Measurements from ENCODE around the gene ARHGEF11.

ARHGEF11 gene

DNA sequence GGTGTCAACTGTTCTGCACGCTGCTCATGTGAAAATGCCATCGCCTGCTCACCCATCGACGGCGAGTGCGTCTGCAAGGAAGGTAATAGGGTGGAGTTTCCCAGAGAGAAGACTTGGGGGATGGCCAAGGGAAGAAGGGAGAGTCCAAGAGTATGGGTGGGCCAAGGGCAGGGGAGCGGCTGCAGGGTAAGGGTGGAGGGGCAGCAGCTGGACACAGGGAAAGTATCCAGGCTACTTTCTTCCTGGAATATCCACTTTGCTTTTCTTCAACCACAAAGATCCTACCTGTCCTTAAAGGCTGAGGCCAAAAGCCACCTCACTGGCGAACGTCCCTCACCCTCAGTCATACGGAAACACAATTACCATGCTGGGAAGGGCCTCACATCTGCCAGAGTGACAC is 136.6 kb downstream of the ARHGEF11 start:
- DNase-seq (ENCODE audit: low read depth): no peak

DNA sequence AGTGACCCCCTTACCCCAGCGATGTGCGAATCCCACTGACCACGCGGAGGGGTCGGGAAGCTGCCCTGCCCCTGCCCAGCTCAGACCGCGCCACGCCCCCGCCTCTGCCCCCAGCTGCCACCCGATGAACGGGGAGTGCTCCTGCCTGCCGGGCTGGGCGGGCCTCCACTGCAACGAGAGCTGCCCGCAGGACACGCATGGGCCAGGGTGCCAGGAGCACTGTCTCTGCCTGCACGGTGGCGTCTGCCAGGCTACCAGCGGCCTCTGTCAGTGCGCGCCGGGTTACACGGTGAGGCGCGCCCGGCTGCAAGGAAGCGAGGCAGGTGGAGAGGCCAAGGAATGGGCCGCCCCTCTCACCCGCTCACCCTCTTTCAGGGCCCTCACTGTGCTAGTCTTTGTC is 137.0 kb downstream of the ARHGEF11 start:
- DNase-seq (ENCODE audit: low read depth): no peak

DNA sequence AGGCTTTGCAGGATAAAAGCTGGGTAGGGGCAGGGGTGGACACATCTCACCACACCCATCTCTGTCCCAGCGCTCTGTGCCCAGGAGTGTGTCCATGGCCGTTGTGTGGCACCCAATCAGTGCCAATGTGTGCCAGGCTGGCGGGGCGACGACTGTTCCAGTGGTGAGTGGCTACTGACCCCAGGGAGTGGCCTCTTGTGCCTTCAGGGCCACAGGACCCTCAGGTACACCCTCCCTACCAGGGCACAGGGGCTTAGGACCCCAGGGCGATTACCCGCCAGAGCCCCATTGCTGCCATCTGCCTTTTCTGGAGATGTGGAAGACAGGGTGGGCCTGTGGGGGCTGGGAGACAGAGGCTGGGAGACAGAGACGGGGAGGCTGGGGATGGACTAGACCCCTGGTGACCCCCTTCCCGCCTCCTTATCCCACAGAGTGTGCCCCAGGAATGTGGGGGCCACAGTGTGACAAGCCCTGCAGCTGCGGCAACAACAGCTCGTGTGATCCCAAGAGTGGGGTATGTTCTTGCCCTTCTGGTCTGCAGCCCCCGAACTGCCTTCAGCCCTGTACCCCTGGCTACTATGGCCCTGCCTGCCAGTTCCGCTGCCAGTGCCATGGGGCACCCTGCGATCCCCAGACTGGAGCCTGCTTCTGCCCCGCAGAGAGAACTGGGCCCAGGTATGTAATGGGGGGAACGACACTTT is 139.2 kb downstream of the ARHGEF11 start:
- no peak for DNase-seq (ENCODE audit: low read depth)

DNA sequence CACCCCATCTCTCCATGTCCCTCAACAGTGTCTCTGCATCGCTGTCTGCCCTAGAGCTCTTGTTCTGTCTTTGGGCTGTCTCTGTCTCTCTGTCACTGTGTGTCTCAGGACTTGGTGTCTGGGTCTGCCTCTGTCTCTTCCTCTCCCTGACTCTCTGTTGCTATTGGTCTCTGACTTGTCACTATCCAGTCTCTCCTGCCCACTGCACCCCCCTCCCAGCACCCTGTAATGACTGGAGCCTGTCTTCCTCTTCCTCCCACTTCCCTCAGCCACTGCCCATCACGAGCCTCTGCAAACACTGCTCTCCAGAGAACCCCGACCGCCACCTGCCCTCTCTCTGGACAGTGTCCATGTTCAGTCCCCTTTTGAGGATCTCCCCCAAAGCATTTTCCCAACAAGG is 139.9 kb downstream of the ARHGEF11 start:
- DNase-seq (ENCODE audit: low read depth): no peak

DNA sequence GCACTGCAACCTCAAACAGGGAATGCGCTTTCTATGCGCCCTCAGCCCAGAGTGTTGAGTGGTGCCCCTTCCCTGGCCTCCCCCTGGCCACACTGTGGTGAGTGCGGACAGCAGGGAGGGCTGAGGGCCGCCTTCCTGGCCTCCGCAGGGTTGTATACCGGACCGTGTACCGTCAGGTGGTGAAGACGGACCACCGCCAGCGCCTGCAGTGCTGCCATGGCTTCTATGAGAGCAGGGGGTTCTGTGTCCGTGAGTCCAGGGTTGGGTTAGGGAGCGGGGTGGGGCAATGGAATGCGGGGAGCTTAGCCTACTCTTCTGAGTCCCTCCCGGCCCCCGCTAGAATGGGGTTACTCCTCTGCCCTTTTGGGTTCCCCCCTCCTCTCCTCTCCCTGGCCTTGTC is 140.4 kb downstream of the ARHGEF11 start:
- DNase-seq (ENCODE audit: low read depth): no peak

DNA sequence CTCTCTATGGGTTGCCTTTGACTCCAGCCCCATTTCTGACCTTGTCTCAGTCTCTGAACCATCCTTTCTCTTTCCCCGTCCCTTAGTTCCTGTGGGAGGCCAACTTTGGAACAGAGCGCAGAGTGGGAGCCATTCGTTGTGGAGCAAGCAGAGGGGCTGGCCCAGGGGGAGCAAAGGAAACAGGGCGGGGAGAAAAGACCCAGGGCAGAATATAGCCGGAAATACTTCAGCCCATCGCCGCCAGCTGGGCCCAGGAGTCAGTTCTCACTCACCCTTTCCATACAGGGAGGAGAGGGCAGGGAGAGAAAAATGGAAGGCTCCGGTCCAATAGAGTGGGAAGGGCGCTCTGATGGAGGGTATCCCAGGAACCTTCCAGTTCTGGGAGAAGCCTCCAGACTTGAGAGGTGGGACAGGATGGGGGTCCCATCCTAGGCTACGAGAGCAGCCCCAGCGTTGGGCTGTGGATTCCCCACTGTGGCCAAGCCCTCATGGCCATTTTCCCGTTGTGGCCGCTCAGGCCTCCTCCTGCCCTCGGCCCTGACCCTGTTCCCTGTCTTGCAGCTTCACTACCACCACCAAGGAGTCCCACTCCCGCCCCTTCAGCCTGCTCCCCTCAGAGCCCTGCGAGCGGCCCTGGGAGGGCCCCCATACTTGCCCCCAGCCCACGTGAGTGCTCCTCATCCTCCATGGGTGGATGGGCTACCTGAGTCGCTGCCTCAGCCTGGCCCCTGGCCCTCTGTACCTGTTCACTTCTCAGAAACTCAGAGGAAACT is 141.2 kb downstream of the ARHGEF11 start:
- DNase-seq (ENCODE audit: low read depth): no peak

DNA sequence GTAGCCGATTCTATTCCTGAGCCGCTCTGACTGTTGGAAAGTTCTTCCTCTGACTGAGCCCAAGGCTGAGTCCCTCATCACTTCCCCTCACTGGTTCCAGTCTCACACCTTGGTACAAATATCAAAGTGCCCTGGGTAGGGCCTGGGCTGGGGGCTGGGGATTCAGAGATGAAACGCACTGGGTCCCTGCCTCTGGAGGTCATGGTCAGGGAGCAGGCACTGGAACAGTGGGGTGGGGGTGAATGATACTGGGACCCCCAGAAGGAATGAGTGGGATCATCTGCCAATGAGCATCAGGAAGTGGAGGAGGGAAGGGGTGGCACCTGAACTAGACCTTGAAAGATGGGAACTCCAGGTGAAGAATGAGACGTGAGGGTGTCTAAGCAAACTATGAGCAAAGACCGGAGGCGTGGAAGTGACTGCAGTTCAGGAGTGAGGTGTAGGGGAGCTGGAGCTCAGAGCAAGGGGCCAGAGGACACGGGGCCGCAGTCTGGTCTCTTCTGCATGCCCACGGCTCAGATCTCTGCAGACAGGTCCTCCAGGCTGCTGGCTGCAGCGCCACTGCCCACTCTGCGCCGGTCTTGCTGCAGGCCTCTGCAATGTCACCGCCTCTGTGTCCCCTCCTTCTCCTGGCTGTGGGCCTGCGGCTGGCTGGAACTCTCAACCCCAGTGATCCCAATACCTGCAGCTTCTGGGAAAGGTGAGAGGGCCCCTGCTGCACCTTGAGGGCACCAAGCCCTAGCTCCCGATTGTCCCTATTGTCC is 142.0 kb downstream of the ARHGEF11 start:
- DNase-seq (ENCODE audit: low read depth): no peak

DNA sequence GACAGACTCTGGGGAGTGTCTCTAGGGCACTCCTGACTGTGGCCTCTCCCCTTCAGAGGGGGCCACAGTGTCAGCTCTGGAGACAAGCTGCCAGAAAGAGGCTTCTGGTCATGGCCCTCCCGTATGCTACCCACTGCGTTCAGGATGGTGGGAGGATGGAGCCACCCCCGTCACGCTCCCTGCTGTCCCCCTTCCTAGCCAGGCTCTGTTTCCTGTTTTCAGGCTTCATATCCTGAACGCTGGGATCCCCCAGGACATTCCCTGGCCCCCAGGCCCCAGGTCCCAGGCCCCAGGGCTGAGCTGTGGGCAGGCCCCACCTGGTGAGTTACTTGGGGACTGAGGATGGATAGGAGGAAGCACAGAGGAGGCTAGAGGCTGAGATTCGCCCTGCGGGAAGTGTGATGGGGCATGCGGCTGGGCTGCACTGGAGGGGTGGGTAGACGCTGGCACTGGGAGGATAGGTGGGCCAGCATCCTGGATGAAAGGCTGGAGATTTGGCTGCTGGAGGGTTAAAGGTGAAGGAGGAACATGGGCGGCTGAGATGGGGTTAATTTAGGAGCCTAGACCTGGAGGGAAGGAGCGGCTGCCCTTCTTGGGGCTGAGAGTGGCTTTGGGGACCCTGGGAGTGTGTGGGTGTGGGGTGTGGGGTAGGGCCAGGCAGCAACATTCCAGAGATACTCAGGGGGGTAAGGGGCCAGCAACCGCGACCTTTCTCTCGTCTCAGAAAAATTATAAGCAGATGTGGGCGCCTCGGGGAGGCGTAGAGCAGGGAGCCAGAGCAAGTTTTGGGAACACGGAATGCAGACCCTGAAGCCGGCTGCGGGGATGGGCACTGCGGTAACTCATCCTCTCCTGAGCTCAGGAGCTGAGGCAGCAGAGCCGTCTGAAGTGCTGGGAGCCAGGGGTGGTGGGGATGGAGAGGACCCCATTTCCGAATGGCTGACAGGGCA is 143.3 kb downstream of the ARHGEF11 start:
- no peak for DNase-seq (ENCODE audit: low read depth)

DNA sequence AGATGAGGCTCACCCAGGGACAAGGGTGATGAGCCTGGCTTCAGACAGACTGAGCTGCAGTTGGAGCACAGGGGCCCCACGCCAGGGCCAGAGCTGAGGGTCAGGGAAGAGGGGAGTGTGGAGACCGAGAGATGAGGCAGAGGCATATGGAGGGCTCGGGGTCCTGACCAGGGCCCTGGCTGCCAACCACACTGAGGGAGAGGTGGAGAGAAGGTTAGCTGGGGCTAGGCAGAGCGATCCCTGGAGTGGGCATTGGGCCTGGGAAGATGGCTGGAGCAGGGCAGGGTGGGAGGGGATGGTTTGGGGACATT is 144.0 kb downstream of the ARHGEF11 start:
- DNase-seq (ENCODE audit: low read depth): no peak

DNA sequence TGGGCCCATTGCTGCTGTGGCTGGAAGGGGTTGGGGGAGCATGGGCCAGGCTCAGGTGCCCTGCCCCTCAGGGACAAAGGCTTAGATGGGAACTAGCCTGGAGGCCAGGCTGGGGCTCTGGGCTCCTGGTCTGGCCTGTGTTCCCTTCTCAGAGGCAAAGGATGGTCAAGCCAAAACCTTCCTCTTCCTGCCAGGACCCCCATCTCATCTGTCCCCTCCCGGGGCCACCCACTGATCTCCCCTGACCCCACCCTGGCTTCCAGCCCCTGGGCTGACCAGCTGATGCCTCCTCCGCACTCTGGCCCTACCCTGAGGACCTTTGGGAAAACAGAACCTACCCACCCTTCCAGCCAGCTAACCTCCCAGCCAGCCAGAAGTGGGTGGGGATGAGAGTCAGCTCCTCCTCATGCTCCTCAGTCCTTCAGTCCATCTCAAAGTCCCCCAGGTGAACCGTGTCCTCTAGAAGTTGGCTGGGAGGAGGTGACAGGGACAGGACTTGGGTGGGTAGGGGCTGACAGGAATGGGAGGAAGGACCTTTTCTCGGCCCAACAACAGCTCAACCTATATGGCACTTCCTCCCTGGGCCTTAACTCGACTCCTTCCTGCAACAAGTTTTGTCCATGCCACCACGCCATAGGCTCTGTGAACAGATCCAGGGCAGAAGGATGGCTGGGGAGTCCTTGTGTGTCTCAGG is 144.5 kb downstream of the ARHGEF11 start:
- DNase-seq (ENCODE audit: low read depth): no peak

DNA sequence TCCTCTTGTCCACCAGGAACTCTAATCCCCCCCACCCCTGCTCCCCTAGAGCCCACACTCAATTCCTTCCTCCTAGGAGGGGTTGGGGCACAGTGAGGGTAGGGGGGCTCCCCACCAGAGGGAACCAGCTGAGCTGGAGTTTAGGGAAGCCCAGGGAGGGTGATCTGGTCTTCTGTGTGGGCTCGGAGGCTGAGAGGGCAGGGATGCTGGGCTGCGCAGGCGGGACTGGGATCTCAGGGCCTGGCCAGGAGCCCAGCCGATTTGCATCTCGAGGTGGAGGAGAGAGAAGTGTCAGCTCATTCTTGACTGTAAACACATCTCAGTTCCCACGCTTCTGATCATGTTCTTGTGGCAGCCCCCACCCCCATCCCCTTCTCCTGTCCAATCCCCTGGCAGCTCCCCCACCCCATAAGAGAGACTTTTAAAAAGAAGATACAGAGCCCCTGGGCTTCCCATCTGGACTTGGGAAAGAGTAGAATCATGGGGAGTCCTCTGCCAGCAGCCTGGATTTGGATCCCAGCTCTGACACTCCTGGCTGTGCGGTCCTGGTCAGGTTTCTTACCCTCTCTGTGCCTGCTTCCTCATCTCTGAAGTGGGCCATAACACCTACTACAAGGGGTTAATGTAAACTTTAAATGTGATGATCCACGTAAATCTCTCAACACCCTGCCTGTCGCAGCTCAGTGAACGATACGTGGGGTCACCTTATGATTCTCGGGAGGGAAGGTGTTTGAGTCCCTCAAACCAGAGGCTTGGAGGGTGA is 145.4 kb downstream of the ARHGEF11 start:
- no peak for DNase-seq (ENCODE audit: low read depth)

DNA sequence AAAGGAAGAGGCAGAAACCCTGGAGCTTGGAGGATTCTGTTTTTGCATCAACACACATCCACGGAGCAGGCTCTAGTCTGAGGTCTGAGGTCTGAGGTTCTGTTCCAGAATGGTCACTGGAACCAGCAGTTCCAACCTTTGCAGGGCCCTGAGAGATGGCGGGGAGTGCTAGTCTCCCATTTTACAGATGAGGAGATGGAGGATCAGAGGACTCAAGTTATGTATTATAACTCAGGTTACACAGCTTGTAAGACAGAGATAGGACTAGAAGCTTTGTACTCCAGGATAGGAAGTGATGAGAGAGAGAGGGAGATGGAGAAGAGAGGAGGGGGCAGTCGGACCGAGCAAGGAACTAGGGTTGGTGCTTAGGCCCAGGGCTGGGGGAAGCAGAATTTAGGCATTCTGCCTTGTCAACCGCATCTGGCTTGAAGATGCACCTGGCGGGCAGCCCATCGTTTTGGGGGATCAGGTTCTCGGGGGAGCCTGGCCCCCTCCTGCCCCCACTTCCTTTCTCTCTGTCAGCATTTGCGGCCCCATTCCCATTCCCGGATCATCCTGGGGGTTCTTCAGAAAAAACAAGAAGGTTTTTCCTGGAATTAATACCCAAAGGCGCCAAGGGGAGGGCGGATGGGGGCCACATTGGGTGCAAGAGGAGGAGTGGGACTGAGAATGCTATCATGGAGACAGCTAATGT is 146.4 kb downstream of the ARHGEF11 start:
- no peak for DNase-seq (ENCODE audit: low read depth)

DNA sequence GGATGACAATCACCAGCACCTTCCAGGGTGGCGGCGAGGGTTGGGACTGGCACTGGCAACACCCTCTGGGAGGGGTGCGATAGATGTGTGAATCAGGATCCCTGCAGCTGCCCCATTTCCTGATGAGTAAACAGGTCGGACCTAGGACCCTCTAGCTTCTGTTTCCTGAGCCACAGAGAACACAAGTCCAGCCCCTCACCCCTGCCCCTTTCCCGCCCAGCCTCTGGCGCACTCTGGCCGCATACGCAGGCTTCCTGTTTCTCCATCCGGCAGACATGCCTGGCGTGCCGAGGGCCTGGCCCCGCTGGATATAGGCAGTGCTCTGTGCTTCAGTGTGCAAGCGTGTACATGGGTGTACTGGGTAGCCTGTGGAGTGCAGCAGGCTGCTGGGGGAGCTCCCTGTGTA is 147.4 kb downstream of the ARHGEF11 start:
- no peak for DNase-seq (ENCODE audit: low read depth)

DNA sequence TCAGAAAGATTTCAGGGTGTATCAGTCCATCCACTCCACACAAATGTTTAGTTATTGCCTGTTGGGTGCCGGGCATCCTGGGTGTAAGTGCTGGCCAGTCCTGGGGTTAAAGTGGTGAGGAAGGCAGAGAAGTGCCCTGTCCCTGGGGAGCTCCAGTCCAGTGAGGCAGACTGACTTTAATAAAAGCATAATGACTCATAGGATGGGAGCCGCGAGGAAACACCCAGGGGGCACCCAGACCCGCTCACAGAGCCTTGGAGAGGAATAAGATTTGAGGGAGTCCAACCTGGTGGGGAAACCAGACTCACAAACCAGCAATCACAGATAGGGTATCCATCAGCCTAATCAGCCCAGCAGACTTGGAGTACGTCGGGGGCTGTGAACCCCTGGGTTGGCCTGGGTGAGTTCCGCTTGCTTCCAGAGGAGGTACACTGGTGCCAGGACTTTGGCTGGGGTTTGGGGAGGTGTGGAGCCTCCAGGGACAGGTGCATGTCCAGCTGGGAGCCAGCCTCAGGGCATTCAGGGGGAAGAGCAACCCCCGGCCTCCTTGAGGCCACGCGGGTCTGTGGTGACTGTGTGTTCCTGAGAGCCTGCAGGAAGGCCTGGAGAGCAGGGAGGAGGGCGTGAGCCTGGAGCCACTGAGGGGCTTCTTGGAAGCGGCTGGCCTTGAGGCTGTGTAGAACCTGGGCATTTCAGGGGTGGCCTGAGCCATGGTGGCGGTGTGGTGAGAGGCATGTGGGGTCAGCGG is 148.3 kb downstream of the ARHGEF11 start:
- DNase-seq (ENCODE audit: low read depth): no peak

DNA sequence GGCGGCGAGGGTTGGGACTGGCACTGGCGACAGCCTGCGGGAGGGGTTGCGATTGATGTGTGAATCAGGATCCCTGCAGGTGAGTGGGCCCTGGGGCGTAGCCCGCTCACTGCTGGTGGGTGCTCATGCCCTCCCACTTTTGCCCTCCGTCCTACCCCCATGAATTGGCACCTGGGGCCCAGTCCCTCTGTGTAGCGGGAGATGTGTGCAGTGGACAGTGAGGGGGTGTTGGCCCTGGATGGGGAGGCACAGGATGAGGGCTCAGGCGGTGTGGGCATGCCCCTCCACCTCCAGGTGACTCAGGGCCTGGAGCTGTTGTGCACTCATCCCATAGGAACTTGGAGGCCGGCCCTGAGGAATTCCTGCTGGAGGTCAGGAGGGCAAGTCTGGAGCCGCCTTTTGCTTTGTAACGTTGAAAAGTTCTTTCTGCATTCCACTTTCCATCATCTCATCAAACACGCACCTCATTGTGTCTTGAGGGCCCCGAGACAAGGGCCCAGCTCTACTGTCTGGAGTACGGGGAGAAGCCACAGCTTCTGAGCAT is 149.0 kb downstream of the ARHGEF11 start:
- DNase-seq (ENCODE audit: low read depth): no peak

DNA sequence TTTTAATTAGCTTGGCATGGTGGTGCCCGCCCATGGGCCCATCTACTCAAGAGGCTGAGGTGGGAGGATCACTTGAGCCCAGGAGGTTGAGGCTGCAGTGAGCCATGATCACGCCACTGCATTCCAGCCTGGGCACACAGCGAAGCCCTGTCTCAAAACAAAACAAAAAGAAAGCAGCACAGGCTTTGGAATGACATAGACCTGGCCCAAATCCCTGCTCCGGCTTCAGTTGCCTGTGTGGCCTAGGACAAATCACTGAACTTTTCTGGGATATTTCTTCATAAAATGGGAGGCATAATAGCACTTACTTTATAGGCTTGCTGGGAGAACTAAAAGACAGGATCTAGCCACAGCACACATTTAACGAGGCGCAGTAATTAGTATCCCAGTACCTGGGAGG is 149.6 kb downstream of the ARHGEF11 start:
- no peak for DNase-seq (ENCODE audit: low read depth)

DNA sequence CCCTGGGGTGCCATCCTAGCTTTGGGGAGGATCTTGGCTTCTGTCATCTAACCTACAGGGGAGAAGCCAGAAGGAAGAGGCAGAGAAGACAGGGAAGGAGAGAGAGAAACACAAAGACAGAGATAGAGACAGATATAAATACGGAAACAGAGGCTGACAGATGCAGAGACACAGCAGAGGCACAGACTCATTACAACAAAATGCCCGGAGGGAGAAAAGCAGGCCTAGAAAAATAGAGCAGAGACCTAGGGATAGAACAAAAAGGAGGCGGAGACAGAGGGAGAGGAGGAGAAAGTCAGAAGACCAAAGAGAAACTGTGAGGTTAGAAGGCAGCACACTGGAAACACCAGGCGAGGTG is 150.1 kb downstream of the ARHGEF11 start:
- no peak for DNase-seq (ENCODE audit: low read depth)

DNA sequence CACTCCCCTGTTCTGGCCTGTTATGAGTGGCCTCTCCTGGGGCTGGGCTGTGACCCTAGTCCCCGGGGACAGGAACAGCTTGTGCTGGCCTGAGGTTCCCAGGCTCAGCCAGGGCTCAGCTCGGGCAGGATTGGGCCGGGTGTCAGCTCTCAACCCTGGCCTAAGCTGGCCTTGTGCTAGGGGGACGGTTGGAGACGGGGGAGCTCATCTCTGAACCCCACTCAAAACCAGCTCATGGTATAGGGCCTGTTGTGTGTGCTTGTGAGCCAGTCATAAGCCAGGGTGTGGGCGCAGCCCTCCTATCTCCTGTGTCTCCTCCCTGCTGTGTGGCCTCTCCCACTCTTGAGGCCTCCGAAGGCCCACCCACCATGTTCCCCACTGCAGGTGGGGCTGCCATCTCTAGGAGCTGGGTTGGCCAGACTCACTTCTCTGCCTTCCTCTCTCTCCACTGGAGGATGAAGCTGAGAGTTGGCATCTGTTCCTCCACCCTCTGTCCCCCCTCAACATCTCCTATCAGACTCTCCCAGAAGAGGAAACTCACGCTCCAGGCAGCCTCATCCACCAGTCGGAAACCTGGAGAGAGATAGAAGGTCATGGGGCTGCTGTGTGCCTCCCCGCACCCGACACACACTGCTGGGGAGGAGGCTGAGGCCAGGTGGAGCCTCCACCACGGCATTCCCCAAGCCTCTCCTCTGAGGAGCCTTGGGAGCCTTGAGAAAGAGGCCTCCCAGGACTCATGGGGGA is 150.7 kb downstream of the ARHGEF11 start:
- DNase-seq (ENCODE audit: low read depth): no peak
